ENCODE measurements around the gene MEF2A. TPM values are rescaled to one million over a fixed set of nuclear protein-coding genes. Genes with fewer than 3 reads are reported as not detected.

Gene MEF2A
- total and polyA plus RNA-seq, 2 donors (not counting 1 experiment from before 2014, with no cell fraction given): 44.0 to 102 TPM

DNA sequence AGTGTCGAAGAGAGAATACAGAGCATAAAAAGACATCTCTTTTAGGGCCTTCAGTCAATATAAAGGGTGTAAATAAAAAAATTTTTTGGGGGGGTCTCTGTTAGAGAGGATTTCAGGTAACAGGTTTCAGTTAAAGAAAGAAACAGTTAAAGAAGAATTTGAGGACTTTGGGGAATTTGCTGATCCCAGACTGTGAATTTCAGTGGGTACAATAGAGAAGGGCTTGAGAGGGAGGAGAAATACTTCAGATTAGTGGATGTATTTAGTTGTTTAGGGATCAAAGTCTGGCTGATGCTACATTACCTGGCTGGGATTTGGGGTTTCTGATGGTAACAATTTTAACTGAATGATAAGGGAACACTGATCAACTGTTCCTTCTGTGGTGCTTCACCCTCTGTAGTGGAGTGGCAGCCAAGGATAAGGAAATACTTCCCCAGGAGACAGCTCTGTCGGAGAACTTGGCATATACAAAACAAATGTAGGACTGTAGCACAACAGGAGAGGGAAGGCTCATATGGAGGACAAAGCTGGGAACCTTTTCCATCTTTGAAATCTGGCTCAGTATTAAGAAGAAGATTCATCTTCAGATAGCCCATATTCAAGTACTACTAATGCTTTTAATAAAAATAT, 79.2 kb downstream of the MEF2A start:
- no peak overlapping the region for H3K4me3 ChIP-seq (ENCODE audit: control extremely low read depth in 1 of 5, extremely low read depth in 1 of 5, insufficient read depth in 1 of 5, low read depth in 2 of 5, low read length in 4 of 5)
- intact Hi-C loops (cut with micrococcal nuclease): no loop called here

DNA sequence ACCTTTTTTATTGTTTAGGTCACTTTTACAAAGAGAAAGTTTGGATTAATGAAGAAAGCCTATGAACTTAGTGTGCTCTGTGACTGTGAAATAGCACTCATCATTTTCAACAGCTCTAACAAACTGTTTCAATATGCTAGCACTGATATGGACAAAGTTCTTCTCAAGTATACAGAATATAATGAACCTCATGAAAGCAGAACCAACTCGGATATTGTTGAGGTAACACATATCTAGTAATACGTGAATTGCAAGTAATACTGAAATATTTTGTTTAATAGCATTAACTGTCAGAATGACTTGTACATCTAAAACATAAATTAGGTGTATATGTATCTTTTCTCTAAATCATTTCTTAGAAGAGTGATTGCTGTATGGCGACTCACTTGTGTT, 79.8 kb downstream of the MEF2A start:
- TF ChIP-seq, protein P1, sequence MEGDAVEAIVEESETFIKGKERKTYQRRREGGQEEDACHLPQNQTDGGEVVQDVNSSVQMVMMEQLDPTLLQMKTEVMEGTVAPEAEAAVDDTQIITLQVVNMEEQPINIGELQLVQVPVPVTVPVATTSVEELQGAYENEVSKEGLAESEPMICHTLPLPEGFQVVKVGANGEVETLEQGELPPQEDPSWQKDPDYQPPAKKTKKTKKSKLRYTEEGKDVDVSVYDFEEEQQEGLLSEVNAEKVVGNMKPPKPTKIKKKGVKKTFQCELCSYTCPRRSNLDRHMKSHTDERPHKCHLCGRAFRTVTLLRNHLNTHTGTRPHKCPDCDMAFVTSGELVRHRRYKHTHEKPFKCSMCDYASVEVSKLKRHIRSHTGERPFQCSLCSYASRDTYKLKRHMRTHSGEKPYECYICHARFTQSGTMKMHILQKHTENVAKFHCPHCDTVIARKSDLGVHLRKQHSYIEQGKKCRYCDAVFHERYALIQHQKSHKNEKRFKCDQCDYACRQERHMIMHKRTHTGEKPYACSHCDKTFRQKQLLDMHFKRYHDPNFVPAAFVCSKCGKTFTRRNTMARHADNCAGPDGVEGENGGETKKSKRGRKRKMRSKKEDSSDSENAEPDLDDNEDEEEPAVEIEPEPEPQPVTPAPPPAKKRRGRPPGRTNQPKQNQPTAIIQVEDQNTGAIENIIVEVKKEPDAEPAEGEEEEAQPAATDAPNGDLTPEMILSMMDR (IDR thresholded peaks at IDR 0.05): no peak
- TF ChIP-seq EZH2 (IDR thresholded peaks at IDR 0.05; ENCODE audit: borderline replicate concordance, insufficient read depth, low read depth, low read length, poor library complexity, severe bottlenecking): no peak
- H3K4me2 ChIP-seq (replicated peaks; ENCODE audit: low read depth, low read length, poor library complexity, severe bottlenecking): no peak overlapping the region
- H3K36me3 ChIP-seq (replicated peaks in 1 of 2; ENCODE audit: control extremely low read depth in 1 of 2, control insufficient read depth in 1 of 2, extremely low read depth in 1 of 2, insufficient read depth in 2 of 2, low read length in 1 of 2): peaks cover 24 to 32% of the 10 kb centered on the region in 2 experiments
- H3K79me2 ChIP-seq (ENCODE audit: control insufficient read depth, insufficient read depth, low read length): peaks cover 69% of the 10 kb centered on the region
- ChIA-PET POLR2A (no interaction called here), CTCF (interaction anchor here (1.6 kb wide), 1 partner anchor 59 kb away, joined by 4 read pairs; no protein-coding TSS in a partner anchor)
- H3K4me1 Mint-ChIP-seq: peaks cover 3% of the 10 kb centered on the region
- H3K9me3 Mint-ChIP-seq (ENCODE audit: insufficient read depth): peaks cover 6% of the 10 kb centered on the region
- DNase-seq: no peak
- peaks cover 0 to 17% (median 10%) of the 10 kb centered on the region in 3 donors for H3K9me3 ChIP-seq (ENCODE audit: control extremely low read depth in 1 of 3, control insufficient read depth in 2 of 3, insufficient read depth in 1 of 3, low read length in 2 of 3)
- H3K4me1 ChIP-seq (ENCODE audit: control insufficient read depth in 2 of 2, insufficient read depth in 2 of 2, low read length in 2 of 2): no peaks in the 10 kb centered on the region
- H3K4me3 Mint-ChIP-seq: no peak overlapping the region
- no peaks in the 10 kb centered on the region for H3K27me3 ChIP-seq (replicated peaks in 1 of 4; ENCODE audit: control extremely low read depth in 1 of 4, control insufficient read depth in 3 of 4, insufficient read depth in 4 of 4, low read length in 3 of 4)
- no peak overlapping the region for H3K4me3 ChIP-seq (ENCODE audit: control extremely low read depth in 1 of 5, extremely low read depth in 1 of 5, insufficient read depth in 1 of 5, low read depth in 2 of 5, low read length in 4 of 5)
- no CpG with 5 or more reads among the region's 3 CpGs for WGBS (ENCODE audit: insufficient coverage)
- ATAC-seq (ENCODE audit: low read depth): no peak
- H3K27ac Mint-ChIP-seq: no peak overlapping the region
- H2AFZ ChIP-seq (ENCODE audit: insufficient read depth, low read depth, low read length, poor library complexity, severe bottlenecking): no peak overlapping the region
- H3K27me3 Mint-ChIP-seq: no peaks in the 10 kb centered on the region
- H4K20me1 ChIP-seq (ENCODE audit: control insufficient read depth, insufficient read depth, low read length, poor library complexity, severe bottlenecking): peaks cover 19% of the 10 kb centered on the region
- intact Hi-C loops (cut with micrococcal nuclease): no loop called here
- no peak overlapping the region for H3K27ac ChIP-seq (ENCODE audit: low read length in 2 of 2)
- H3K9ac ChIP-seq (ENCODE audit: low read length): no peak overlapping the region

More for the DNA sequence above, 79.2 kb downstream of the MEF2A start:
- POLR2A ChIA-PET: no interaction called here
- Mint-ChIP-seq H3K4me3 (no peak overlapping the region), H3K27me3 (no peaks in the 10 kb centered on the region), H3K9me3 (ENCODE audit: insufficient read depth) (peaks cover 6% of the 10 kb centered on the region), H3K27ac (peak overlapping the region; percentile 34), H3K4me1 (peaks cover 3% of the 10 kb centered on the region)
- no peak overlapping the region for H2AFZ ChIP-seq (ENCODE audit: insufficient read depth, low read depth, low read length, poor library complexity, severe bottlenecking)
- H3K4me1 ChIP-seq (ENCODE audit: control insufficient read depth in 2 of 2, insufficient read depth in 2 of 2, low read length in 2 of 2): no peaks in the 10 kb centered on the region
- no peak overlapping the region for H3K9ac ChIP-seq (ENCODE audit: low read length)
- H3K9me3 ChIP-seq (ENCODE audit: control extremely low read depth in 1 of 3, control insufficient read depth in 2 of 3, insufficient read depth in 1 of 3, low read length in 2 of 3): peaks cover 0 to 17% (median 10%) of the 10 kb centered on the region in 3 donors
- WGBS (ENCODE audit: insufficient coverage): 100% methylated on average over 1 of the region's 2 CpGs
- ATAC-seq (ENCODE audit: low read depth) (no peak), DNase-seq (no peak)
- H4K20me1 ChIP-seq (ENCODE audit: control insufficient read depth, insufficient read depth, low read length, poor library complexity, severe bottlenecking): peaks cover 23% of the 10 kb centered on the region
- no peaks in the 10 kb centered on the region for H3K27me3 ChIP-seq (replicated peaks in 1 of 4; ENCODE audit: control extremely low read depth in 1 of 4, control insufficient read depth in 3 of 4, insufficient read depth in 4 of 4, low read length in 3 of 4)
- TF ChIP-seq EZH2 (IDR thresholded peaks at IDR 0.05; ENCODE audit: borderline replicate concordance, insufficient read depth, low read depth, low read length, poor library complexity, severe bottlenecking): no peak
- TF ChIP-seq, protein P1 (IDR thresholded peaks at IDR 0.05): no peak
- no peak overlapping the region for H3K4me2 ChIP-seq (replicated peaks; ENCODE audit: low read depth, low read length, poor library complexity, severe bottlenecking)
- H3K79me2 ChIP-seq (ENCODE audit: control insufficient read depth, insufficient read depth, low read length): peaks cover 69% of the 10 kb centered on the region
- CTCF ChIA-PET: interaction anchor here (1.4 to 1.6 kb wide), 2 partner anchors 59 kb away, joined by 4 to 5 read pairs; no protein-coding TSS in a partner anchor
- no peak overlapping the region for H3K27ac ChIP-seq (ENCODE audit: low read length in 2 of 2)
- peaks cover 24 to 30% of the 10 kb centered on the region in 2 experiments for H3K36me3 ChIP-seq (replicated peaks in 1 of 2; ENCODE audit: control extremely low read depth in 1 of 2, control insufficient read depth in 1 of 2, extremely low read depth in 1 of 2, insufficient read depth in 2 of 2, low read length in 1 of 2)
